Lower lobe of right lung (tissue), 2 donors: ENCODE measurements around the gene BCL2L2. TPM values are rescaled to one million over a fixed set of nuclear protein-coding genes. Genes with fewer than 3 reads are reported as not detected.
"Not testable (repeated sequence)": the region's sequence is repeated elsewhere in the genome, so short reads cannot be mapped to it uniquely, and the experiment has no call there.

Experiments
- ATAC-seq, 2 donors: fragments of 200-7000 bp; cut with Tn5 transposase; one replicate each; pipeline ENCODE4 v1.9.1; 2020 to 2022; ENCODE audit warnings: mild to moderate bottlenecking in 2 of 2, moderate library complexity in 2 of 2
- DNase-seq: peaks from one replicate; pipeline ENCODE4 v3.0.0-alpha.2; 2020
- H3K27ac ChIP-seq: fragments of 200-600 bp; one replicate; pipeline ENCODE4 v1.8.0; 2022
- H3K27me3 ChIP-seq: fragments of 200-600 bp; one replicate; pipeline ENCODE4 v1.8.0; 2022; ENCODE audit warnings: low read depth
- H3K36me3 ChIP-seq: fragments of 200-600 bp; one replicate; pipeline ENCODE4 v1.8.0; 2022; ENCODE audit warnings: mild to moderate bottlenecking
- H3K4me1 ChIP-seq: fragments of 200-600 bp; one replicate; pipeline ENCODE4 v1.8.0; 2022
- H3K4me3 ChIP-seq: fragments of 200-600 bp; one replicate; pipeline ENCODE4 v1.8.0; 2022; ENCODE audit warnings: mild to moderate bottlenecking
- H3K9me3 ChIP-seq: fragments of 200-600 bp; one replicate; pipeline ENCODE4 v1.8.0; 2022
- CTCF ChIP-seq: fragments of 200-600 bp; IDR thresholded peaks from one replicate; pipeline ENCODE4 v1.8.0; 2022; ENCODE audit warnings: antibody characterized with exemption, mild to moderate bottlenecking
- intact Hi-C: fragments of 100-400 bp; cut with DNase I; formaldehyde crosslinking; loops from one replicate; pipeline ENCODE4 v1.11.0; 2022
- total RNA-seq: library from RNA; stranded (reverse); fragmentation: NEBNext Ultra II Directional; extraction: Animal tissue kit (Norgen Biotek cat#: 25700); gene quantifications from one replicate; pipeline ENCODE4 v1.2.1, GENCODE V29; 2021
- donor health status: DM: no; HTN: yes; CAD: no; lungs with severe emphysema.

BCL2L2 gene
- total RNA-seq, 1 donor from 2014 or later = 43.9 TPM

GRCh38 chr14:23277189-23277588, 29.4 kb upstream of the BCL2L2 start:
- H3K9me3 ChIP-seq = no peaks in the 10 kb centered on the region
- H3K36me3 ChIP-seq = peaks cover 15% of the 10 kb centered on the region
- H3K27ac ChIP-seq = no peak overlapping the region
- intact Hi-C loops = no loop called here
- DNase-seq (no peak), ATAC-seq (no peak)
- H3K4me1 ChIP-seq = no peaks in the 10 kb centered on the region
- H3K27me3 ChIP-seq = no peaks in the 10 kb centered on the region
- no peak overlapping the region for H3K4me3 ChIP-seq
- TF ChIP-seq CTCF = no peak

- H3K9me3 ChIP-seq, ATAC-seq, H3K27ac ChIP-seq, H3K4me1 ChIP-seq, H3K4me3 ChIP-seq, intact Hi-C loops, DNase-seq, H3K27me3 ChIP-seq: not testable (repeated sequence)
- peaks cover 15% of the 10 kb centered on the region for H3K36me3 ChIP-seq
Measured at GRCh38 chr14:23277928-23278327, 28.7 kb upstream of the BCL2L2 start.

- no peaks in the 10 kb centered on the region for H3K9me3 ChIP-seq
- intact Hi-C loops = no loop called here
- ATAC-seq = no peak
- H3K27me3 ChIP-seq = no peaks in the 10 kb centered on the region
- TF ChIP-seq CTCF = no peak
- H3K4me1 ChIP-seq = peaks cover 15% of the 10 kb centered on the region
- no peak for DNase-seq
- peaks cover 8% of the 10 kb centered on the region for H3K36me3 ChIP-seq
- no peak overlapping the region for H3K4me3 ChIP-seq
- H3K27ac ChIP-seq = no peak overlapping the region
Measured at GRCh38 chr14:23281247-23281646, 25.4 kb upstream of the BCL2L2 start.

- peak overlapping the region; percentile 79 for H3K4me3 ChIP-seq
- intact Hi-C loops = no loop called here
- no peaks in the 10 kb centered on the region for H3K27me3 ChIP-seq
- TF ChIP-seq CTCF = no peak
- H3K27ac ChIP-seq = peak overlapping the region; percentile 89
- H3K4me1 ChIP-seq = peaks cover 24% of the 10 kb centered on the region
- H3K9me3 ChIP-seq = no peaks in the 10 kb centered on the region
- no peaks in the 10 kb centered on the region for H3K36me3 ChIP-seq
- no peak for DNase-seq
- peak in 1 of 2 donors; percentile 33 for ATAC-seq
Measured at GRCh38 chr14:23284654-23285529, 21.7 kb upstream of the BCL2L2 start.

- Histone ChIP-seq H3K4me1 (peaks cover 24% of the 10 kb centered on the region), H3K27ac (peak overlapping the region; percentile 89), H3K9me3 (no peaks in the 10 kb centered on the region), H3K36me3 (no peaks in the 10 kb centered on the region), H3K4me3 (peak overlapping the region; percentile 79), H3K27me3 (no peaks in the 10 kb centered on the region)
- ATAC-seq (peak; percentile 53 to 54), DNase-seq (no peak)
- no peak for TF ChIP-seq CTCF
- intact Hi-C loops = no loop called here
Measured at GRCh38 chr14:23285530-23286019, 21.1 kb upstream of the BCL2L2 start.
